Dedifferentiated amniotic fluid mesenchymal stem cell (primary cell): ENCODE measurements around the gene ELMOD3.
"Not testable (repeated sequence)": the region's sequence is repeated elsewhere in the genome, so short reads cannot be mapped to it uniquely, and the experiment has no call there.

ENCODE experiments used
- DNase-seq: peaks from one replicate; pipeline ENCODE4 v3.0.0-alpha.2; 2016; ENCODE audit errors: extremely low spot score

ELMOD3 gene

DNA sequence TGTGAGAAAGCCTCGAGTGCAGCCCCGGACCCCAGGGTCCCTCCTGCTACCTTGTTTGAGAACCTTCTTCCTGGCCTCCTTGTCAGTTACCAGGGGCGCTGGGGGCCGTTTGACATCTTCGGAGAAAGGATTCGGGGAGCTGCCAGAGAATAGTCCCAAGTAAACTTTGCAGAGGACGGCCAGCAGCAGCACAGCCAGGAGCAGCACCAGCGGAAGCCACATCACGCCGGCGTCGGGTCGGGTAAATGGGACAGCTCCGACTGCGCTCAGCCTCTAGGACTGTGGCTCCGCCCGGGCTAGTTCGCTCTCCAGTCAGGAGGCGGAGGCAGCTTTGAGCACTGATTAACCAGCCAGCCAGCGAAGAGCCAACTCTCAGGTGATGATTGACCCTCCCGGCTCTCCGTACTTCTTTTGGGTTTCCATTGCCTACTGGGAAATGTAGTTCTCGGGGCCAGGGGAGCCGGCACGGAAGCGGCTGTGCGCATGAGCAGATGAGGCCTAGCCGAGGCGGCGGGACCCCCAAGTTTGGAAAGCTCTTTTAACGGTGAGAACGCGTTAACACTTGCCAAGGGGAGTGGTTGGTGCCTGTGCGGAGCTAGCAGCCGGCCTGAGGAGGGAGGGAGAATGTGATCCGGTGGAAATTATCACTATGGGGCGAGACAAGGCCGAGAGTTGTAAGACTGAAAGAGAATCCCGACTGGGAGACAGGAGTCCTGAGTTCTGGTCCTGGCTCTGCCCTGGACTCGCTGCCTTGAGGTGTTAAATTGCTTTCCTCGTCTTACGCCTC, at the start of gene ELMOD3, which contains the start of gene RETSAT:
Gene ELMOD3, plus strand, starts transcription at position 484 of the 787 bp plus-strand sequence. CDS start 2,430 bp downstream, outside the sequence.
Gene RETSAT, minus strand, starts transcription at position 243 of the 787 bp plus-strand sequence. Its CDS starts 21 bp downstream, at position 222.
- peak; percentile 99 for DNase-seq

DNA sequence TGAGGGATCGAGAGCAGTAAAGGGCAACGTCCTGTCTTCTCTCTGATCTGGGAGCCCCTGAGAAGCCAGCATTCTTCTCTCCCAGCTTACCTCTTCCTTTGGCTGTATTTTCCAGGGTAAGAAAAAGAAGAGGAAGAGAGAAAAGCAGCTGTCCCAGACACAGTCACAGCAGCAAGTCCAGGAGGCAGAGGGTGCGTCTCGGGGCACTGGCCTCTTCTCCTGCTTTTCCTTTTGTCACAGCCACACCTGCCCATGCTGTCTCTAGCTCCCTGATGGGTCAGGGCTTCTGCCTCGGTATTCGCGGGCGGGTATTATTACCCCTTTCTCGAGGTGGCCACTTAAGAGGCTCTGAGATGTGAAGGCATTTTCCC, 47.1 kb upstream of the ELMOD3 start:
- no peak for DNase-seq

DNA sequence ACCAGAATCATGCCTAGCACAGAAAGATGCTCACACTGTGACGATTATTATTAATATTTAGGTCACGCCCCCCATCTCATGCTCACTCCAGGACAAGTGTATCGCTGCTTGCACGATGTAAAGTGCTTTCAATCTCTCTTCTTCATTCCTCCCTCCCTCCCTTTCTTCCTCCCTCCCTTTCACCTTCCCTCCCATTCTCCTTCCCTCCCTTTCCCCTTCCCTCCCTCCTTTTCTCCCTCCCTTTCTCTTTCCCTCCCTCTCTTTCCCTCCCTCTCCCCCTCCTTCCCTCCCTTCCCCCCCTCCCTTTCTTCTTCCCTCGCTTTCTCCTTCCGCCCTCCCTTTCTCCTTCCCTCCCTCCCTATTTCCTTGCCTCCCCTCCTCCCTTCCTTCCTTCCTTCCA, 46.4 kb upstream of the ELMOD3 start:
- no peak for DNase-seq

DNA sequence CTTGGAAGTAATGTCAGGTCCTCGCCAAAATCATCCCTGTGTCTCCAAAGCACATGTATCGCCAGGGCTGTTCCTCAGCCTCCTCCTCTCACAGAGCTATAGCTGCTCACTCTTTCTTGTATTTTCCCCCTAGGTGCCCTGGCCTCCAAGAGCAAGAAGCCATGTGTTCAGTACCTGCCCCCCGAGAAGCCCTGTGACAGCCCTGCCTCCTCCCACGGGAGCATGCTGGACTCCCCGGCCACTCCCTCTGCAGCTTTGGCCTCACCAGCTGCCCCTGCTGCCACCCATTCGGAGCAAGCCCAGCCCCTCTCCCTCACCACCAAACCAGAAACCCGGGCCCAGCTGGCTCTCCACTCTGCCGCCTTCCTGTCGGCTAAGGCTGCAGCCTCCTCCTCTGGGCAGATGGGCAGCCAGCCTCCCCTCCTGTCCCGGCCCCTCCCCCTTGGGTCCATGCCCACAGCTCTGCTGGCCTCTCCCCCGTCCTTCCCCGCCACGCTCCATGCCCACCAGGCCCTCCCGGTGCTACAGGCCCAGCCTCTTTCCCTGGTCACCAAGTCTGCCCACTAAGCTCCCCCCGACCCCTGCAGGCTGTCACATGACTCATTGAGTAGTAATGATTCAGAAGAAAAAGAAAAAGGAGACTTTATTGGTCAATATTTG, 45.5 kb upstream of the ELMOD3 start:
- DNase-seq: no peak

DNA sequence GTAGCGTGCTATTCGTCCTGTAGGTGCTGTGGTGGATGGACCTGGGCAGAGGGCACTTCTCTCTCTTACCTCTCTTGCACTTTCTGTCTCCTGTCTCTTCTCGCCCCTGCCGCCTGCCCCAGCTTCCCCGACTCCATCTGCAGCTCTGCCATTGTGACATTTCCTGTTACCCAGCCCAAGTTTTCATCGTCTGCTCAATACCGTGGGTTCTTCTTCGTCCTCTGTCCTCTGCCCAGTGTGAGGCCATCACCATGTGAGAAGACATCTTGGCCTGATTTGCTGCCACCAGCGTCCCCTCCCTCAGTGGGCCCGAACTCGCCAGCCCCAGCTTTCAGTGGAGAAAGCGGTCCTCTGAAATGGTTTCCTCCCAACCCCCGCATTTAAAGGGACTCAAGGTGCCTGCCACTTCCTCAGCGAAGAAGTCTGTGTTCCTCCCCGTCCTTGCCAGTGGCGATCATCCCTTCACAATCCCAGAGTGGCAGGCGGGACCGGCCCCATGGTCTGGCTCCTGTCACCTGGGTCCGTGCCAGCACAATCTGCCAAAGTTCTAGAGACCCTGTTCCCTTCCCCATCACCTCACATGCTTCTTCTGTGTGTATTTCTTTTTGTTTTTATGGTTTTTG, 44.8 kb upstream of the ELMOD3 start:
- no peak for DNase-seq

DNA sequence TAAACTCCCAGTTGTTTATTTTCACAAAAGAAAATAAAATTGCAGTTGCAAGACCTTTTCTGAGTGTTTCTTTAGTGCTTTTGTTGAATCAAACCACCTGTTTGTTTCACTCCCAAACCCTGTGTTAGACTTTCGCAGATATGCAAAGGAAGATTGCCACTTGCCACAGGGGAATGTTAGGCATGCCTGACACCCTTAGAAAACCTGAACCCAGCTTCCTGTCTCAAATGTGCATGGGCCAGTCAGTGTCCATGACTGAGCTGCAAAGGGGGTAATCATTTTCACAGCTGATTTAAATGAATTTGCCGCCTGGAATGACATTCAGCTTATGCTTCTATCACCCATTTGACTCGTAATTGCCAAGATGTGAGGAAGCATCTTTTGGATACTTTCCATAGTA, 44.2 kb upstream of the ELMOD3 start:
- no peak for DNase-seq

DNA sequence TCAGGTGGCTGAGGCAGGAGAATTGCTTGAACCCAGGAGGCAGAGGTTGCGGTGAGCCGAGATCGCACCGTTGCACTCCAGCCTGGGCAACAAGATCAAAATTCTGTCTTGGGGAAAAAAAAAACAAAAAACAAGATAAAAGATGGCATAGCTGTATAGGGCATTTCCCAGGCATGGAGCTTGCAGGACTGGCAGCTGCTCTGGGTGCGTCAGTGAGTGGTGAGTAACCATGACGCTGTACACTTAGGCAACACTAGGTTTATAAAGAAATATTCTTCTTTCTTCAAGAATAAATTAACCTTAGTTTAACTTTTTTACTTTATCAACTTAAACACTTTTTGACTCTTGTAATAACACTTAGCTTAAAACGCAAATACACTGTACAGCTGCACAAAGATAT, 42.2 kb upstream of the ELMOD3 start:
- DNase-seq: no peak

DNA sequence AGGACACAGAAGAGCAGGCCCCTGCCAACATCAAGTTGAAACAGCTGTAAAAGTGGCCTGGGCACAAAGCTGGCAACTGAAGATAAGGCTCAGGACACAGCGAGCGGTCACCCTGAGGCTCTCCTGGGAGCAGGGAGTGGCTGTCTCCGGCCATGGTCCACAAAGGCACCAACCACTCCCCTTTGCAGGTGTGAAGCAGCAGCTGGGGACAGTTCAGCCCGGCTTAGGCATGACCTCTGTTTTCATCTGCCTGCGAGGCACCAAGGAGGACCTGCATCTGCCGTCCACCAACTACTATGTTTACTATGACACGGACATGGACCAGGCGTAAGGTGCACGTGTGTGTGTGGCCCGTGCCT, 39.7 kb upstream of the ELMOD3 start:
- no peak for DNase-seq

DNA sequence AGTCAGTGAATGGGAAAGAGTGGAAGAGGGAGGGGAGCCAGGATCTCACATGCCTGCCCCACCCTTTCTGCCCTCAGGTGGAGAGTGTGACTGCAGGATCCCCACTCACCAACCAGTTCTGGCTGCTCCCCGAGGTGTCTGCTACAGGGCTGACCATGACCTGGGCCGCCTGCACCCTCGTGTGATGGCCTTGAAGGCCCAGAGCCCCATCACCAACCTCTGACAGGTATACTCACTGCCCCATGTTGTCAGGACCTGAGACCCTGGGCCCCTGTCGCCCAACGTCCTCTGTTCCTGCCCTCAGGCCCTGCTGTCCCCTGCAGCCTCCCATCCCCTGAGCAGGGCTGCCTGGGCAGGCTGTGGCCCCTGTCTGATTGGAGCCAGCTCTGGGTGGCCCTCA, 38.6 kb upstream of the ELMOD3 start:
- DNase-seq: not testable (repeated sequence)

DNA sequence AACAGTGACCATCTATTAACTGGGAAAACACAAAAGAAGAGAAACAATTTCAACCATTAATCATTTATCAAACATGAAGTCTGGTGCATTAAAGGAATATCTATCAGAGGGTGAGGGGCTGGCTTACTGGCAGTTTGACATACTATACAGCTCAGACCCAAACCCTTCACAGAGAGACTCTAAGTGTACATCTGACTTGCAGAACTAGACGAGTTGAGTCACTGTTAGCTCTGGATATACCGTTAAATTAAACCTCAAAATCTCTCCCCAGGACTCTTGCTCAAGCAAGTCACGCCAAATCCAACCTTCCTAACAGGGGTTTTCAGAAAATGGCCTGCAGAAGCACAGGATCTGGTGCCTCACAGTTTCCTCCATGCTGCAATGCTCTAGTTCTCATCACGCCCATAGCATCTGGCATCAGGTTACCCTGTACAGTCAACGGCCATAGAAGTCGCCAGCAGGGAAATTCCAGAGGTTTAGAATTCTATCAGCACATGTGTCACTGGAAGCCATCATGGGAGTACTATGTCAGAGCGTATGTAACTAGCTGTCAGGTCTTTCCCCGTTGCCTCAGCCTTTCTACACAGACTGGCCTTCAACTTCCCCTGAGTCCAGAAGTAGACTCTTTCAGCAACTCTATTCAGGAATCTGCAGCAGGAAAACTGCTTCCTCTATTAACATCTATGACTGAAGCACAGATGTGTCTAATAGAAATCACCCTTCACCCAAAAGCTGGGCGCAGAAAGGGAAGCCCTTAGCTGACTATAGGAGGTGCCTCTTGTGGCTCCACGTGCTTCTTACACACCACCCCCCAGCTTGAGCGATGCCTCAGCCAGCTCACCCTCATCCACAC, 36.1 kb upstream of the ELMOD3 start:
- peak; percentile 92 for DNase-seq

DNA sequence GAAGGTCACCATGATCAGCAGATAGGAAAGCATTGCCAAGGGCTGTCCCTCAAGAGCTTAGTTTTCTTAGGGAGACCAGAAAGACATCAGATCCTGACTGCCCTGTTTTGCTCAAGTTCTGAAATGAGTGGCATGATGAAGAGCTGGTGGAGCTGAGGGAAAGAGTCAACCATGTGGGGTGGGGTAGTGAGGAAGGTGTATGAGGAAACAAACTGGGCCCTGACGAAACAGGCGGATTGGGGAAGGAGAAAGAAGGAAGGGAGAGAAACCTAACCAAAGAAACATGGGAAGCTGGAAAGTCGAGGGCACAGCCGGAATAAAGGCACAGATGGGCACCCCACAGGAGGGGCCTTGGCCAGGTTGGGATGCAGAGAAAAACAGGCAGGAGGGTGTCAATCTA, 34.8 kb upstream of the ELMOD3 start:
- no peak for DNase-seq

DNA sequence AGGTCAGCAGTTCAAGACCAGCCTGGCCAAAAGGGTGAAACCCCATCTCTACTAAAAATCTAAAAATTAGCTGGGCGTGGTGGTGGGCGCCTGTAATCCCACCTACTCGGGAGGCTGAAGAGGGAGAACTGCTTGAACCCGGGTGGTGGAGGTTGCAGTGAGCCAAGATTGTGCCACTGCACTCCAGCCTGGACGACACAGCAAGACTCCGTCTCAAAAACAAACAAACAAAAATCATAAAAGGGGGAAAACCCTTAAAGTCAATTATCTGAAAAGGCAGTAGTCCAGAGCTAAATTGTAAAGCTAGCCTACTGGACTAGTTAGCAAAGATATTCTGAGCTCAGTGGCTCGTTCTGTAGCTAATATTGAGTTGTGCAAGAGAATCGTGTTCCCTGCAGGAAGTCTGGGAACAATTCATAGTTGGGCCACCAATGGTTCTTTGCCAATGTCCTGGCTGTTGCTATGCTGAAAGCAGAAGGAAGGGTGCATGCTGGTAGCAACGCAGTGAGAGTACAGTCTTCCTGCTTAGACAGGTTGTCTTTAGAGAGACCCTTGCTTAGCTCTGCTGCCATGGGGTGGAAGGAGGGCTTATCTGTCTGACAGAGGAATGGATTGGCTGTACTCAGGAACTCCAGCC, 31.1 kb upstream of the ELMOD3 start:
- DNase-seq: no peak

DNA sequence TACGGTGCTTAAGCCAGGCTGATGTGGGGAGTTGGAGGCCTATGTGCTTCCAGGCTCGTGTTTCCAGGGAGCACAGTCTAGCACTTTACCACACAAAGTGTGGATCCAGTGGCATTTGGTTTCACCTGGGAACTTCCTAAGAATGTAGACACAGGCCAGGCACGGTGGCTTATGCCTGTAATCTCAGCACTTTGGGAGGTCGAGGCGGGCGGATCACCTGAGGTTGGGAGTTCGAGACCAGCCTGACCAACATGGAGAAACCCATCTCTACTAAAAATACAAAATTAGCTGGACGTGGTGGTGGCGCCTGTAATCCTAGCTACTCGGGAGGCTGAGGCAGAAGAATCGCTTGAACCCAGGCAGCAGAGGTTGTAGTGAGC, 30.6 kb upstream of the ELMOD3 start:
- not testable (repeated sequence) for DNase-seq

DNA sequence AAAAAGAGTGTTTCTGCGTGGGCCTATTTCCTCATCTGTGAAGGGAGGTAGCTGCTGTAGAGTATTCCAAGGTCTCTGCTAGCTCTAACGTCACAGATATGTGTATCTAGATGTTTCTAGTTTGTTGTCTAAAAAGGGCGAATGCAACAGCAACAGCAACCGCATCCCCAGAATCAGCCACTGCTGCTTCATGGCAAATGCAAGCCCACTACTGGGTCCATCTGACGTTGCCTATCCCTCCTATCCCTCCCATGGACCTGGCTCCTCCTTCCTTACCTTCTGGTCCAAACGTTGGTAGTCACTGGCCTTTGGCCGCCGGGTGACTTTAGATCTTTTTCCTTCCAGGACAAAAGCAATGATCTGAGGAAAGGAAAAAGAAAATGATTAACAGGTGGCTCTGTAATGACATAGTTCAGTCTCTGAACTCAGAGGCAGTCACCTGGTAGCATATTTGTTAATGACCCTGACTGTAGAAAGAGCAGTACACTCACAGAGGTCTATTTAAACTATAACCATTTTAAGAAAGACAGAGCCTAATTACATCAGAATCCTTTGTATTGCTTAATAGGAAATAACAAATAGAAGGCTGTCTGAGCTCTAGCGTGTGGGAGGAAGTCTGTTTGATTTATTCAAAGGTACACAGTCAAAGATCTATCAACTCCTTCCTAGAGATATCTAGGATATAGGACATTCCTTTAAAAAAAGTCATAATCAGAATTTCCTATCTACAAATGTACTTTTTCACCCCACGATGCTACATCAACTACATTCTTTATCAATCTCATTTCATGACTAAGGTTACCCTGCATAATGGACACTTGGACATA, 29.7 kb upstream of the ELMOD3 start:
- DNase-seq: no peak

DNA sequence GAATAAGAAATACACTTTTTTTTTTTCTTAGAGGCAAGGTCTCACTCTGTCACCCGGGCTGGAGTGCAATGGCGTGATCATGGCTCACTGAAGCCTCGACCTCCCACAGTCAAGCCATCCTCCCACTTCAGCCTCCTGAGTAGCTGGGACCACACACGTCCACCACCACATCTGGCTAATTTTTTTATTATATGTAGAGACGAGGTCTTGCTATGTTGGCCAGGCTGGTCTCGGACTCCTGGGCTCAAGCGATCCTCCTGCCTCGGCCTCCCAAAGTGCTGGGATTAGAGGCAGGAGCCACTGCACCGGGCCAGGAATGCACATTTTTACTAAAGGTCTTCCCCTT, 29.1 kb upstream of the ELMOD3 start:
- no peak for DNase-seq

DNA sequence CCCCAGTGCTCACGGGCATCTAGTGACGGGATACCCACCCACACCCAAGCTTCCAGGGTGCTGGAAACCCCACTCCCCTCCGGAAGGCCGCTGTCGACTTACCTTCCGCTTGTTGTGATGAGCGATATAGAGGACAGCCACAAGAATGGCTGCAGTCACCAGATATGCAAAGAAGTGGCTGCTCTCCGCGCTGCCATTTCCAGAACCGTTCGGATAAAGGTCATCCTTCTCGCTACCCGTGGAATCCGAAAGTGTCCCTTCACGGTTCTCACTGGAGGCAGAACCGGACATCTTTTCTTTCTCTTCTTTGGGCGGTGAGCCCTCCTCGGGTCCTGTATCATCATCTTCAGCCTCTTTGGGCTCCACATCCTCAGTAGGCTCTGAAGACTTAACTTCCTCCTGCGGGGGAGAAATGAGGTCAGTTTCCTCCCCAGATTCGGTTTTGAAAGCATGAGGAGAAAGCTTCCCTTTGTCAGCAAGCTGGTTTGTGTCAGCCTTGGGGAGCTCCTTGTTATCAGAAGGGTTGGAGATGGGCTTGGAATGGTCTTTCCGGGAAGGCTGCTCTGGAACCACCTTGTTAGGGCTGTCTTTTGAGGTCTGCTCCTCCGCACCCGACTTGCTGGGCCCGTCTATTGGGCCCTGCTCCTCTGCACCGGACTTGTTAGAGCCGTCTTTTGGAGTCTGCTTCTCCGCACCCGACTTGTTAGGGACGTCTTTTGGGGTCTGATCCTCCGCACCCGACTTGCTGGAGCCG, 28.0 kb upstream of the ELMOD3 start:
- DNase-seq: no peak

DNA sequence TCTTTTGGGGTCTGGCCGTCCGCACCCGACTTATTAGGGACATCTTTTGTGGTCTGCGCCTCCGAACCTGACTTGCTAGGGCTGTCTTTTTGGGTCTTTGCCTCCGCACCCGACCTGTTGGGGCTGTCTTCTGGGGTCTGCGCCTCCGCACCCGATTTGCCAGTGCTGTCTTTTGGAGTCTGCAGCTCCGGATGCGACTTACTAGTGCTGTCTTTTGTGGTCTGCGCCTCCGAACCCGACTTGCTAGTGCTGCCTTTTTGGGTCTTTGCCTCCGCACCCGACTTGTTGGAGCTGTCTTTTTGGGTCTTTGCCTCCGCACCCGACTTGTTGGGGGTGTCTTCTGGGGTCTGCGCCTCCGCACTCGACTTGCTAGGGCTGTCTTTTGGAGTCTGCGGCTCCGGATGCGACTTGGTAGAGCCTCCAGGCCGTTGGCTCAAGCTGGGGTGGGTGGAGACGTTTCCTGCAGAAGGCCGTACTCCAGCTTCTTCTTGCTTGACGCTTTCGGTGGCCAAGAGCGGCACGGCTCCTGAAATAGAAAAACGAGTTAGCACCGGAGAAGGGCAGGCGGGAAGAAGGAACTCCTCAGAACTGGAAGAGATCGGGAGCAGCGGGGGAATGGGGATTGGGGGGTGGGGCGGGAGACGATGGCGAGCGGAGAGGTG, 27.3 kb upstream of the ELMOD3 start:
- DNase-seq: no peak

DNA sequence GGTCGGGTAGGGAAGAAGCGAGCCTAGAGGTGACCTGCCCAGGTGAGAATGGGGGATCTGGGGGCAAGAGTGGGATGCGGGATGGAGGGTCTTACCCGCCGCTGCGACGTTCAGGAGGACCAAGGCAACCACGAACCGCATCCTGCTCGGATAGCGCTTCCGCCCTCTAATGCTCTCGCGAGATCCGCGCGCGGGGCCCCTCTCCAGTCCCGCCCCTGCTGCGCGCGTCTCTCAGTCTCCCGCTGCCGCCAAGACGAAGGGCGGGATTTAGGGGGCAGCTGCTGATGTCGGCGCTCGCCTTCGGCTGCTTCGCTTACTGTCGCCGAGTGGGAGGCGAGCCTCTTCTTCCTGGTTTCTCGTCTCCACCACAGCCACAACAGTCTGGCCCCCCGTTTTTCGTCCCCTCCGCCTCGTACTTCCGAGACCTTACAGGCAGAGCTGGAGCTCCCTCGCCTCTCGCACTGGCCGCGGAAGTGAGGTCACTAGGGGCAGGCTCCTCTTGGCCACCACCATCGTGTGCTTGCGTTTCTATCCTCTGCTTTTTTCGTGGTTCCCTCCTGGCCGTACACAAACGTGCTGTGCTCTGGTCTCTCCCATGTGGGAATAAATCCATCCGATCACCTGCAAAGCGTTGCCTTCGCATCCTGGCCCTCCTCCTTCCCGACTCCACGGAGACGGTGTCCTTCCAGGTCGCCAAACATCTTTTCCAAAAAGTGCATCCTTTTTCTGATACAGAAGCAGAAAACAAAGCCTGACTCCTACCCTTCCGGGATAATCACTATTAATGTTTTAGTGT, 26.5 kb upstream of the ELMOD3 start, which contains the start of gene TGOLN2:
Gene TGOLN2, minus strand, starts transcription at position 168 of the 796 bp plus-strand sequence. Its CDS starts 27 bp downstream, at position 141.
- peak; percentile 88 for DNase-seq
